ENCODE data around the gene MAD1L1. TPM values are rescaled to one million over a fixed set of nuclear protein-coding genes. Genes with fewer than 3 reads are reported as not detected.

Gene MAD1L1
- total RNA-seq, 1 experiment from 2014 or later = 46.7 TPM

- no peaks in the 10 kb centered on the region for H3K27me3 ChIP-seq (replicated peaks; ENCODE audit: insufficient read depth, low read depth, low read length, poor library complexity)
- ChIA-PET POLR2A (ENCODE audit: low non-redundant PET) (no interaction called here), CTCF (no interaction called here)
- H3K4me3 ChIP-seq (ENCODE audit: low read depth, low read length, poor library complexity, severe bottlenecking) = no peak overlapping the region
- H3K4me1 ChIP-seq (ENCODE audit: insufficient read depth, low read length, poor library complexity, severe bottlenecking) = peaks cover 22% of the 10 kb centered on the region
- TF ChIP-seq CTCF (conservative IDR thresholded peaks at IDR 0.05; ENCODE audit: low read depth, low read length) = no peak
- TF ChIP-seq EZH2 (IDR thresholded peaks at IDR 0.05; ENCODE audit: borderline replicate concordance, low read depth, low read length, poor library complexity, severe bottlenecking) = no peak
- no peak overlapping the region for H3K27ac ChIP-seq (ENCODE audit: low read depth, low read length, poor library complexity, severe bottlenecking)
- DNase-seq (ENCODE audit: low spot score) = no peak
- BruUV-seq (replicated peaks) = no TSS peak
- intact Hi-C loops (cut with micrococcal nuclease; ENCODE audit: unreplicated experiment) = no loop called here
- H3K36me3 ChIP-seq (ENCODE audit: insufficient read depth, low read length, poor library complexity, severe bottlenecking) = no peaks in the 10 kb centered on the region
- no peaks in the 10 kb centered on the region for H3K9me3 ChIP-seq (ENCODE audit: low read depth, low read length, poor library complexity, severe bottlenecking)
These were observed 100.5 kb downstream of the MAD1L1 start for GRCh38 chr7:2132243-2132642.

GRCh38 chr7:2131800-2132199, 100.9 kb downstream of the MAD1L1 start:
- BruUV-seq (replicated peaks) = no TSS peak
- intact Hi-C loops (cut with micrococcal nuclease; ENCODE audit: unreplicated experiment) = no loop called here
- ChIA-PET CTCF (no interaction called here), POLR2A (ENCODE audit: low non-redundant PET) (no interaction called here)
- Histone ChIP-seq H3K4me1 (ENCODE audit: insufficient read depth, low read length, poor library complexity, severe bottlenecking) (peaks cover 22% of the 10 kb centered on the region), H3K36me3 (ENCODE audit: insufficient read depth, low read length, poor library complexity, severe bottlenecking) (no peaks in the 10 kb centered on the region), H3K27me3 (replicated peaks; ENCODE audit: insufficient read depth, low read depth, low read length, poor library complexity) (no peaks in the 10 kb centered on the region), H3K27ac (ENCODE audit: low read depth, low read length, poor library complexity, severe bottlenecking) (no peak overlapping the region), H3K9me3 (ENCODE audit: low read depth, low read length, poor library complexity, severe bottlenecking) (no peaks in the 10 kb centered on the region), H3K4me3 (ENCODE audit: low read depth, low read length, poor library complexity, severe bottlenecking) (no peak overlapping the region)
- DNase-seq (ENCODE audit: low spot score) = no peak
- TF ChIP-seq CTCF (conservative IDR thresholded peaks at IDR 0.05; ENCODE audit: low read depth, low read length) (no peak), EZH2 (IDR thresholded peaks at IDR 0.05; ENCODE audit: borderline replicate concordance, low read depth, low read length, poor library complexity, severe bottlenecking) (no peak)

DNA sequence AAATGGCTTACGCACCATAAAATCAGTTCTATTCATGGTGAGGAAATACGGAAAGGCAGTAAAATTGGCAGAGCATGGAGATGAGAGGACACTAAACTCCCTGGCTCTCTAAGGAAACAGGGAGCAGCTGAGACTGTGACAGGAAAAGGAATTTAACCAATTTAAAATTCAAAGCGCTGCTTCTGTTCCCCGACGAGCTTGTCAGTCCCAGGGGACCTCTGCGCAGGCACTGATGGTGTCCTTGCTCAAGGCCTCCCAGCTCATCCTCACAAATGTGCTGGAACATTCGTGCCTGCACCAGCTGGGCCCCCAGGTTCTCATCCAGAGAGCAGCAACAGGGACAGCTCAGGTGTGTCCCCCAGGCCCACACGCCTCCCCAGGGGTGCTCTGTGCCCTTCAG, 101.4 kb downstream of the MAD1L1 start:
- CTCF ChIA-PET = no interaction called here
- Histone ChIP-seq H3K4me1 (ENCODE audit: insufficient read depth, low read length, poor library complexity, severe bottlenecking) (peaks cover 22% of the 10 kb centered on the region), H3K36me3 (ENCODE audit: insufficient read depth, low read length, poor library complexity, severe bottlenecking) (no peaks in the 10 kb centered on the region), H3K4me3 (ENCODE audit: low read depth, low read length, poor library complexity, severe bottlenecking) (no peak overlapping the region), H3K27me3 (replicated peaks; ENCODE audit: insufficient read depth, low read depth, low read length, poor library complexity) (no peaks in the 10 kb centered on the region), H3K27ac (ENCODE audit: low read depth, low read length, poor library complexity, severe bottlenecking) (peak overlapping the region; percentile 66), H3K9me3 (ENCODE audit: low read depth, low read length, poor library complexity, severe bottlenecking) (no peaks in the 10 kb centered on the region)
- BruUV-seq (replicated peaks) = no TSS peak
- POLR2A ChIA-PET (ENCODE audit: low non-redundant PET) = interaction anchor here (0.5 kb wide), 1 partner anchor 29 kb away, joined by 9 read pairs; no protein-coding TSS in a partner anchor
- DNase-seq (ENCODE audit: low spot score) = peak; percentile 95
- no peak for TF ChIP-seq CTCF (conservative IDR thresholded peaks at IDR 0.05; ENCODE audit: low read depth, low read length)
- TF ChIP-seq EZH2 (IDR thresholded peaks at IDR 0.05; ENCODE audit: borderline replicate concordance, low read depth, low read length, poor library complexity, severe bottlenecking) = no peak
- intact Hi-C loops (cut with micrococcal nuclease; ENCODE audit: unreplicated experiment) = no loop called here
